Epithelial cell of proximal tubule (primary cell): Measurements from ENCODE around the gene DNAAF8. TPM values are rescaled to one million over a fixed set of nuclear protein-coding genes. Genes with fewer than 3 reads are reported as not detected.

Experiments used
- DNase-seq: peaks from one replicate; pipeline ENCODE4 v3.0.0-alpha.2; 2011; ENCODE audit warnings: low read depth
- H3K4me3 ChIP-seq: 2 replicates; pipeline ENCODE4 v1.5.1; 2011; ENCODE audit warnings: low read depth, mild to moderate bottlenecking, low read length
- CTCF ChIP-seq: conservative IDR thresholded peaks from 2 replicates; pipeline ENCODE4 v1.5.1; 2012; ENCODE audit warnings: low read depth, mild to moderate bottlenecking, low read length
- total RNA-seq: library from RNA; depleted of rRNA; stranded (reverse); fragments of >200 nt; gene quantifications from 2 replicates; pipeline ENCODE4 v1.2.3, GENCODE V29; 2015

DNAAF8 gene
- total RNA-seq, 1 donor from 2014 or later: not detected

- no peak overlapping the region for H3K4me3 ChIP-seq
- TF ChIP-seq CTCF: no peak
- no peak for DNase-seq
These were observed 46.2 kb upstream of the DNAAF8 start for GRCh38 chr16:4687946-4688673.

DNA sequence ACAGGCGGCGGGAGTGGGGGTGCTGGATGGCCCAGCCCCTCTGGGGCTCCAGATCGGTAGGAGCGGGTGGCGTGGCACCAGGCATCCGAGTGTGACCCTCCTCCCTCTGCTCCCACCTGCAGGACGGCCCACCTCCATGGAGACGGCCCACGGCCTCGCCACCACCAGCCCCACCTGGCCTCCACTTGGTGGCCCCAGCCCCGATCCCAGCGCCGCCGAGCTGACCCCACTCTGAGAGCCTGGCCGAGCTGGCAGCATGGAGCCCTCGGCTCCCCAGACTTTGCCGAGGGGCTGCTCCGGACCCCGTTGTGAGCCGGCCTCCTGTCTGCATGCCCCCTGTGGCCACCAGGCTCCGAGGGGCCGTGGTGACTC is 45.7 kb upstream of the DNAAF8 start:
- no peak overlapping the region for H3K4me3 ChIP-seq
- TF ChIP-seq CTCF: no peak
- no peak for DNase-seq

DNA sequence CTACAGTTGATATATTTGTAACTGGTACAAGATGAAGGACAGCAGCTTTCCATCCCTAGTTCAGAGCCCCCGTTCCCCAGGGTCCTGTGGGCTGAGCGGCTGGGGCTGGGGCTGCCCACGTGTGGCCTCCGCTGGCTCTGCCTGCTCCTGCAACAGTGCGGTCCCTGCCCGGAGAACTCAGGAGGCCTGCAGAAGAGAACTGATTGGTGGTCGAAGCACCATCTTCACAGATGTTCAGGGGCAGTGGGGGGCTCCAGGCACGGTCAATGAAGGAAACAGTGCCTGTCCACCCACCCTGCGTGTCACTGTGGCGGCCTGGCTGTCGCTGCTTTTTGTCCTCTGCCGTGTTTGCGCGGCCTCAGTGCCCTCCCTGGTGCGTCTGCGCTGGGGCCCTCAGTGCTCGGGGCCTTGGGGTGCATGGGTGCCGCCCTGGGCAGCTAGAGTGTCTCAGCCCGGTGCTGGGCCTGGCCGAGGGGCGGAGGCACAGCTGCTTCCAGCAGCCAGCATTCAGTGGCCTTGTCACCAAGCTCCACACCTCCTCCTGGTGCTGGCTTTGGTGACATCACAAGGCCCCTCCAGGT is 45.2 kb upstream of the DNAAF8 start:
- TF ChIP-seq CTCF: no peak
- no peak overlapping the region for H3K4me3 ChIP-seq
- DNase-seq: no peak

DNA sequence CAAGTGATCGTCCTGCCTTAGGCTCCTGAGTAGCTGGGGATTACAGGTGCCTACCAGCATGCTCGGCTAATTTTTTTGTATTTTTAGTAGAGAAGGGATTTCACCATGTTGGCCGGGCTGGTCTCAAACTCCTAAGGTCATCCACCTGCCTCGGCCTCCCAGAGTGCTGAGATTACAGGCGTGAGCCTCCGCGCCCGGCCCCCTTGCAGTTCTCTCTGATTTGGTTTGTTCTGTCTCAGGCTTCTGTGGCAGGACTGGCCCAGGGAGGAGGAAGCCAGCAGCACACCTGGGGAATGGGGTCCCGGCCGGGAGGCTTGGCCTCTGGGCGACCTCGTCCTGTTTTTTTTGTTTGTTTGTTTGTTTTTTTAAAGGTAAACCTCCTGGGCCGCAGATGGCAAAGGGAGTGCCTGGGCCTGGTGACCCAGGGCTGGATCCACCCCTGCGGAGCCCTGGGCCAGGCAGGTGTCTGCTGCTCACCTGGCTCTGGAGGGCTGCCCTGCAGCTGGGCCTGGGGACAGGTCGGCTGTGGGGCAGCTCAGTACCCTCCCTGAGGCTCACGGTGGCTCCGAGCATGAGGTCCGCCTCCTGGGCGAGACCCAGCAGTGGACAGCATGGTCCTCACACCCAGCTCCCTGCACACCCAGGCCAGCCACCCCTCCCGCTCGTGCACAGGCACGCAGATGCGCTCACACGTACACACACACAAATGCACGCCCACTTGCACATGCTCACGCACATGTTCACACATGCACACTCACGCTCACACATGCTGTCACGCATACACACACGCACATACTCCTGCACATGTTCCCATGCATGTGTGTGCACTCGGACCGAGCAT is 44.3 kb upstream of the DNAAF8 start:
- DNase-seq: no peak
- TF ChIP-seq CTCF: no peak

DNA sequence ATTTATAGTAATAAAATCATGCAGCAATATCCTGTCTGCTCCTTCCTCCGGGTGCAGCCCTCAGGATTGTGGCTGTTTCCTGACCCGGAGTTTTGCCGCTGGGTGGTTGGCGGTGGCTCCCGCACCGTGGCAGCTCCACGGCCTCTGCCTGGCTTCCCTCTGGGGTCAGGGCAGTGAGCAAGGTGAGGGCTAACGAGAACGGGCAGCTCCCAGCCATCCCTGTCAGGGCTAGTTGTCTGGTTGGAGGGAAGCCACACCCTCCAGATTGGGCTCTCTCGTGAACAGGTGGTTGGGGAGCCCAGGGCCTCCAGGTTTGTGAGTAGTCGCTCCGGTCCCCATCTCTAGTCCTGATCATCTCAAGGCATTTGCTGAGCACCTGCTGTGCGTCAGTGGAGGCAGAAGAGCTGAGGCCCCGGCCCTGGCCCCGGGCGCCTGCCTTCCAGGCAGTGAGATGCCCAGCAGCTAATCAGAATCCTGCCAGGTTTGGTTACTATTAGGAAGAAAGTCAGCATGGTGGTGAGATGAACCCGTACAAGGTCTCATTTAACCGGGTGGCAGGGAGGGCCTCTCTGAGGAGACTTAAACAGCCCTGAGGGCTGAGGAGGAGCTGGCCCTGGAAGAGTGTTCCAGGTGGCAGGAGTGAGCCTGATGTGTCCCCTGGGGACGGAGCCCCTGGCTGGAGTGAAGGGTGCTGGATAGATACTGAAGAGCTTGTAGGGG is 43.2 kb upstream of the DNAAF8 start:
- no peak for DNase-seq
- no peak overlapping the region for H3K4me3 ChIP-seq
- TF ChIP-seq CTCF: no peak

More for the DNA sequence above, 44.3 kb upstream of the DNAAF8 start:
- H3K4me3 ChIP-seq: no peak overlapping the region

DNA sequence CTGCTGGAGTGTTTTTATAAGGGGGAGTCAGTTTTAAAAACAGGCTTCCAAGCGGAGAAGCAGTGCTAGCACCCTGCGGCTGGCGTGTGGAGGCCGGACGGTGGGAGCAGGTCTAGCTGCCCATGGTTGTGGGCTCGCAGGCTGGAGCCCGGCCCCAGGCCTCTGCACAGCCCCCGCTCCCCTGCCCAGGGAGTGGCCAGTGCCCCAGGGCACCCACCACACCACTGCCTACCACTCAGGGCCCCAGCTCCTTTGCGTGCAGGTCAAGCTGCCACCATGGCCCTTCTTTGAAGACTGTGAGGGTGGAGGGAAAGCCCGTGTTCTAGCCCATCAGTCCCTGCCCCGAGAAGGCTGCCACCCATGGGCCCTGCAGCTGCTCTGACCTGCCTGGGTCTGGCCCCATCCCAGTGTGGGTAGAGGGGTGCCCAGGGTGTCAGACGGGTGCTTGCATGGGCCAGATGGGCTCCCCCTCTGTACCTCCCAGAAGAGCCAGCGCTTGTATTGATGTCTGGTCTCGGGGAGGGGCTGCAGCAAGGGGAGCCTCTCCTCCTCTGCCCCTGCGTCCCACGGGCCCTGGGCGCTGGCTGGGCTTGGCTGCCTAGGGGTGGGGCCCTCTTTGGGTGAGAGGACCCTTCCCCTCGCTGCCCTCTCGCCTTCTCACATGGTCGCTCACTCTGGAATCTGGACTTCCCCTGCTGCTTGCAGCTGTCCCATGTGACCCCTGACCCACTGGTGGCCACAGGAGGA is 42.5 kb upstream of the DNAAF8 start:
- no peak for TF ChIP-seq CTCF
- DNase-seq: no peak
- H3K4me3 ChIP-seq: no peak overlapping the region
